HG03066 (cell line): ENCODE measurements around the gene CGB1.
"Not testable (repeated sequence)": the region's sequence is repeated elsewhere in the genome, so short reads cannot be mapped to it uniquely, and the experiment has no call there.

Source experiments
- ATAC-seq: cut with Tn5 transposase; IDR thresholded peaks from one replicate; pipeline ENCODE4 v1.9.1; 2021; ENCODE audit warnings: low read depth; ENCODE audit not compliant: unreplicated experiment

The CGB1 gene

DNA sequence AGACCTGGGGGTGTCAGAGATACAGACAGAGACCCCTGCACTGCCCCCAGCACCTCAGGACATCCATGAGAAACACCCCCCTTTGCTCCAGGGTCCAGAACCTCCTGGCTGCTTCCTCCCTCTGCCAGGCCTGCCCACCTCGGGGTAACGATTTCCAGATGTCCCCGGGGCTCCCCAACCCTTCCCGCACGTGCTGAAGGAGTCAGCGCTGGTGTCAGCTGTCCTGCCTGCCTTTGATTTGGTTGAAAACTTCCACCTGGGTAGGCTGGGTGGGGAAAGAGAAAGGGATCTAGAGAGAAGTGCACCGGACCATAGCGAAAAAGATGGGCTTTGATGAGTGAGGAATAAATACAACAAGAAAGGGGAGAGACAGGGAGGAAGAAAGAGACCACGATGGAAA is 22.4 kb upstream of the CGB1 start:
- ATAC-seq = no peak

DNA sequence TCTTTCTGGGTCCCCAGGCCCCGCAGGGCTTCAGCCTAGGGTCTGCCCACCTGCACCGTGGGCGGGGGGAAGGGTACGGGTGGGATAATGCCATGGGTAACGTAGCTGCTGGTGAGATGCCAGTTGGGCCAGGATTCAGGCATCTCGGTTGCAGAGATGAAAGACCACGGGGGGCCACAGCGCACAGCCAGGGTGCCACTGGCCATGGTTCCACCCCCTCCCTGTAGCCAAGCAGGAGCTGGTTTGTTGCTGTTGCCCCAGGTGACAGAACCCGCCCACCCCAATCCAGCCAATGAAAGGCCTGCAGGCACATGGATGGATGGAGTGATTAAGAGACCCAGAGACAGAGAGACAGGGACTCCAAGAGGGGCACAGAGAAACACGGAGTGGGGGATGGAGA is 21.9 kb upstream of the CGB1 start:
- ATAC-seq = no peak

DNA sequence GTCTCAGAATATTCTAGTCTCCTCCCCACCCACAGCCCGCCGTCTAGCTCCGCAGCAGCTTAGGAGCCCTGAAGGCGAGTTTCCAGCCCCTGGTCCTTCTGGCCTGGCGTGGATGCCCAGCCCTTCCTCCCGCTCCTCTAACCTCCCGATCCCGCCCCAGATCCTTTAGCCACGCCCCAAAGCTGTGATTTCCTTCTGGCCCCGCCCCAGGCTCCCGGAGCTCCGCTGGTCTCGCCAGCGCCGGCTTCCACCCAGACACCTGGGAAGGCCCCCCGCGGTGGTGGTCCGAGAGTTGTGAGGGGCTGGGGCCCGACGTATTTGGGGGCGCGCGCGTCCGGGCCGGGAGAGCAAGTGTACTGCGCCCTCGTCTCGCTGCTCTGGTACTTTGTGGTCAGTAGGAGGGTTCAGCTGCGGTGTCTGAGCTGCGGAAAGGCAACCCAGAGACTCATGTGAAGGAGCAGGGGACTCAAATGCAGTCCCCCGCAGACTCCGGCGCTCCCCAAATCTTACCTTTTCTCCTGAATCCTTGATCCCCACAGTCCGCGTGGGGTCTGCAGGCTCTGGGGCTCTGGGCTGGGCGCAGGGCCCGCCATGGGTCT is 21.0 kb upstream of the CGB1 start, which contains the start of gene CGB7:
Gene CGB7, minus strand, starts transcription at position 114 of the 599 bp plus-strand sequence. CDS start 2,374 bp downstream, outside the sequence.
- no peak for ATAC-seq

DNA sequence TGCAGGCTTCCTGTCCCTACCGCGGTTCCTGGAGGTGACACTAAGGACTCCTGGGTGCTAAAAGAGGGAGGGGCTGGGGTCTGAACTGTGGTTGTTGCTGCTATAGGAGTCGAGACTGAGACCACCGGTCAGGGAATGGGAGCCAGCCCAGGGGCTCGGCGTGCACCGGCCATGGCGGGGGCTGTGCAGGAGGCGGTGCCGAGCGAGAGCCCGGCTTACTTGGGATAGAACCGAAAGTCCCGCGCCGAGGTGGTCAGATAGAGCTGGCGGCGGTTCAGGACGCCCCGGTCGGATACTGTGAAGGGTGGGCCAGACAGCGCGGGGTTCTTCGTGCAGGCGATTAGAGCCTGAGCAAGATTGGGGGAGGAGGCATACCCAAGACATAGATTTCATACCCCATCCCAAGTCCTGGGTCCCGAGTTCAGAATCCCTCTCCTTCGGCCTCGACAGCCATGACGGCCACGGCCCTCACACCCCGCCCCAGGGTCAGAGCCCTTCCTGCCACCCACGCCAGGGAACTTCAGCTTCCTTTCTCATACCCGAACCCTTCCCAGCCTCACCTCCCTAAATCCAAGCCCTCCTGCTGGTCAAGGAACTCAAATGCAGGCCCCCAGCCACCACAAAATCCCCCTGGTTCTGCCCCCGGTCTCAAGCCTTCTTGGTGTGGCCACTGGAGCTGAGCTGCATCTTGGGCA is 20.4 kb upstream of the CGB1 start:
- ATAC-seq = not testable (repeated sequence)

DNA sequence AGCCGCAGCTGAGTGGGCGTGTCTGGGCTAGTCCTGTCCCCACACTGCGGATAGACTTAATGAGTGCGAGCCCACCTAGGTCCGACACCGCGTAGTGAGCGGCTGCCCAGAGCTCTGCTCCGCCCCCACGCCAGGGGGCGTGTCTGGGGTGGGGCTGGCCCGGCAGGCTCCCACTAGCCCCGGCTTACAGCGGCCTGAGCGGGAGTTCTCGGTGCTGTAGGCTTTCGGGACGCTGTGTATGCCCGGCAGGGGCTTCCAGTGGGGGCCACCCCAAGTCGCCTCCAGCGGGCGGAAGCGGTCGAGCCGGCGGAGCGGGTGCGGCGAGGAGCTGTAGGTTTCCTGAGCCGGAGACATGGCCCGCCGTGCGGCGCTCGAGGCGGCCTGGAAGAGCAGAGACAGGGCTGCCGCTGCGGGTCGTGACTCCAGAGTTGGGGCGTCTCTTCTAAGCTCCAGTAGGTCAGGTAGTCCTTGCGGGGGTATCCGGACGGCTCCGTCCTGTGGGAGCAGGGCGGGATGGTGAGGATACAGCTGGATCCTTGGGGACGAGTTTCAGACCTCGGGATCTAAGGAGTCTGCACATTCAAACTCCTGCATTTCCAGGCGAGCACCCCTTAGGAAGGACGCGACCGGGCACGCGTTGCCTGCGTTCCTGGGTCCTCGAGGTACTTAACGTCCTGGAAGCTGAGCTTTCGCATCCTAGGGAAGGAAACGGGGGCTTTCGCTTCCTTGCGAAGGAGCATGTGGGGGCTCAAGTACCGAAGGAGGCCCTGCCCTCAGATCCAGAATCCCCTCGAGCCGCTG is 19.6 kb upstream of the CGB1 start:
- no peak for ATAC-seq

DNA sequence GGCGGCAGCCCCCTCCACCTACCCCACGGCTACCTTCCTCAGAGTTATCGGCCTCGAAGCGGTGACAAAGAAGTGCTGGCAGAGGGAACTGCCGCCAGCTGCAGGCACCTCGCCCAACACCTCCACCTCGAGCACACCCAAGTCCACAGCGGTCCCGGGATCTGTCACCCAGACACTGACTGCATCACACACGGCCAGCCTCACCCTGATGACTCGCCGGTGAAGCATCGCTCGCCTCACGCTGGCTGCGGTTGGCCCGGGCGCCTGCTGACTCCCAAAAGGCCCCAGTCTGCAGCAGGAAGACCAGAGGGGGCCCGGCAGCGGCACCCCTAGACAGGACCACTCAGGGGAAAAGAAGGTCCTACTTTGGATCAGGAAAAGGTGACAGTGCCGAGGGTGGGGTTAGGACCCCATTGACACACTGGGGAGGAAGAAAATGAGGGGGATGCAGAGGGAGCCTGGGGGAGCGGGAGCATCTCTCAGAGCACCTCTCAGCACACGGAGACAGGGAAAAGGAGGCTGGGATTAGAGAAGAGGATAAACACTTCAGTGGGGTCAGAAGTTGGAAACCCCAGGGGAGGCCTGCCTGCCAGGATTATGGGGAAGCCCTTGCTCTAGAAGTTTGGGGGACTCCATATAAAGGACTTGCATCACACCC is 13.8 kb upstream of the CGB1 start:
- ATAC-seq = not testable (repeated sequence)

DNA sequence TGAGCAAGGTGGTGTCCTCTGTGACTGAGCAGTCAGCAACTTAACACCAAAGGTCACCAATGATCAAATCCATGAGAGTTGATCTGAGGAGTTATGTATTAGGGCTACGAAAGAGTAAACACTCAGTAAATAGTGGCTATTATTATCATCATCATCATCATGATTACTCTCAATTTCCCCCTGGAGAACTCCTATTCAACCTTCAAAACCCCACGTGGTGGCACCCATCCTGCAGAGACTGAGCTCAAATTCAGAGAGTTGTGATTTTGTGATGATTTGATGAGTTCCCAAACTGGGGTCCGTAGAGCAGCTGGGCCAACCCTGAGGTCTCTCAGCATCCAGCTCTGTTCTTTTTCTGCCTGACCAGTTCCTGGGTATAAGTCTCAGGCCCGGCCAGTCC is 13.1 kb upstream of the CGB1 start:
- ATAC-seq = not testable (repeated sequence)

DNA sequence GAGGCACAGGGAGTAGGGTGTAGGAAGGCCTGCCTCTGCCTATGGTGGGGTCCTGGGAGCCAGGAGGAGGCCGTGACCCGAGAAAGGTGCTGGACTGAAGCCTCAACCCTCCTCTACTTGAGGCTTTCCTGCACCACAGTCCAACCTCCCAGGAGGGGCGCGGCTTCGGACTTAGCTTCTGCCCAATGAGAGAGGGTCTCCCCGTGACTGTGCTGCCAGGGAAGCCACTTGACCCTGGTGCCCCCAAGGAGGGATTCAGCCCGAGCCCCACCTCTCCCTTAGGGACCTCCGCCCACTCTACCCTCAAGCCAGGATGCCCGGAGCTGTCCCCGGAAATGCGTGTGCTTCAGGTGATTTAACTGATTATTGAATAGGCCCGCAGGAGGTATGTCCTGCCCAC is 12.3 kb upstream of the CGB1 start, which contains the start of gene CGB8:
Gene CGB8, minus strand, starts transcription at position 101 of the 400 bp plus-strand sequence. CDS start 372 bp downstream, outside the sequence.
- ATAC-seq = not testable (repeated sequence)

DNA sequence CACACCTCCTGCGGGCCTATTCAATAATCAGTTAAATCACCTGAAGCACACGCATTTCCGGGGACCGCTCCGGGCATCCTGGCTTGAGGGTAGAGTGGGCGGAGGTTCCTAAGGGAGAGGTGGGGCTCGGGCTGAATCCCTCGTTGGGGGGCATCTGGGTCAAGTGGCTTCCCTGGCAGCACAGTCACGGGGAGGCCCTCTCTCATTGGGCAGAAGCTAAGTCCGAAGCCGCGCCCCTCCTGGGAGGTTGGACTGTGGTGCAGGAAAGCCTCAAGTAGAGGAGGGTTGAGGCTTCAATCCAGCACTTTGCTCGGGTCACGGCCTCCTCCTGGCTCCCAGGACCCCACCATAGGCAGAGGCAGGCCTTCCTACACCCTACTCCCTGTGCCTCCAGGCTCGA is 6.9 kb upstream of the CGB1 start, which contains the start of gene CGB5:
Gene CGB5, plus strand, starts transcription at position 301 of the 400 bp plus-strand sequence. CDS start 362 bp downstream, outside the sequence.
- ATAC-seq = not testable (repeated sequence)

DNA sequence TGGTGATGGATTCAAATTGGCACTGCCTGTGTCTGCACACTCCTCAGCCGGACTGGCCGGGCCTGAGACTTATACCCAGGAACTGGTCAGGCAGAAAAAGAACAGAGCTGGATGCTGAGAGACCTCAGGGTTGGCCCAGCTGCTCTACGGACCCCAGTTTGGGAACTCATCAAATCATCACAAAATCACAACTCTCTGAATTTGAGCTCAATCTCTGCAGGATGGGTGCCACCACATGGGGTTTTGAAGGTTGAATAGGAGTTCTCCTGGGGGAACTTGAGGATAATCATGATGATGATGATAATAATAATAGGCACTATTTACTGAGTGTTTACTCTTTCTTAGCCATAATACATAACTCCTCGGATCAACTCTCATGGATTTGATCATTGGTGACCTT is 6.0 kb upstream of the CGB1 start:
- ATAC-seq = not testable (repeated sequence)

DNA sequence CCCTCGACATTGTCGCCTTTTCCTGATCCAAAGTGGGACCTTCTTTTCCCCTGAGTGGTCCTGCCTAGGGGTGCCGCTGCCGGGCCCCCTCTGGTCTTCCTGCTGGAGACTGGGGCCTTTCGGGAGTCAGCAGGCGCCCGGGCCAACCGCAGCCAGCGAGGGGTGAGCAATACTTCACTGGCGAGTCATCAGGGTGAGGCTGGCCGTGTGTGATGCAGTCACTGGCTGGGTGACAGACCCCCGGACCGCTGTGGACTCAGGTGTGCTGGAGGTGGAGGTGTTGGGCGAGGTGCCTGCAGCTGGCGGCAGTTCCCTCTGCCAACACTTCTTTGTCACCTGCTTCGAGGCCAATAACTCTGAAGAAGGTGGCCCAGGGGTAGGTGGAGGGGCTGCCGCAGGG is 5.5 kb upstream of the CGB1 start:
- no peak for ATAC-seq

DNA sequence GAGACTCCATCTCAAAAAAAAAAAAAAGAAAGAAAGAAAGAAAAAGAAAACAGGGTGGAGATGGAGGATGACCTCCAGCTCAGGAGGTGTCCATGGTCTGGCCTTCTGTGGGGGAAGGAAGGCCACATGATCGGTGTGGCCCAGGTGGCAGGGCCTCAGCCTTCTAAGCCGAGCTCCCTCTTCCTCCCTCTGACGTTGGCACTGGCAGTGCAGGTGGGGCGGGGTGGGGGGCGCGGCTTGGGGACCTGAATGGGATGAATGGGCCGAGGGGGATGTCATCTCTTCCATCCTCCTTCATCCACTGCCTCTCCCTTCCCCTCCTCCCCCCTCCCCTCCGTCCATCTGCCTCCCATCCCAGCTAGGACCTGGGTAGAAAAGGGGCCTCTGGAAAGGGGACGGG is 3.0 kb upstream of the CGB1 start:
- not testable (repeated sequence) for ATAC-seq

DNA sequence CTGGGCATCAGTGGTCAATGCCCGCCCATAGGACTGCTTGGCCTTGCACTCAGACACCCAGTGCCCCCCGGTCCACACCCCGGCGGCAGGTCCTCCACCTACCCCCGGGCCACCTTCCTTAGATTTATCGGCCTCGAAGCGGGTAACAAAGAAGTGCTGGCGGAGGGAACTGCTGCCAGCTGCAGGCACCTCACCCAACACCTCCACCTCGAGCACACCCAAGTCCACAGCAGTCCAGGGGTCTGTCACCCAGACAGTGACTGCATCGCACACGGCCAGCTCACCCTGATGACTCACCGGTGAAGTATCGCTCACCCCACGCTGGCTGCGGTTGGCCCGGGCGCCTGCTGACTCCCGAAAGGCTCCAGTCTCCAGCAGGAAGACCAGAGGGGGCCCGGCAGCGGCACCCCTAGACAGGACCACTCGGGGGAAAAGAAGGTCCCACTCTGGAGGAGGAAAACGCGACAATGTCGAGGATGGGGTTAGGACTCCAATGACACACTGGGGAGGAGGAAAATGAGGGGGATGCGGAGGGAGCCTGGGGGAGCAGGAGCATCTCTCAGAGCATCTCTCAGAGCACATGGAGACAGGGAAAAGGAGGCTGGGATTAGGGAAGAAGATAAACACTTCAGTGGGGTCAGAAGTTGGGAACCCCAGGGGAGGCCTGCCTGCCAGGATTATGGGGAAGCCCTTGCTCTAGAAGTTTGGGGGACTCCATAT is 2.0 kb upstream of the CGB1 start:
- ATAC-seq = not testable (repeated sequence)

DNA sequence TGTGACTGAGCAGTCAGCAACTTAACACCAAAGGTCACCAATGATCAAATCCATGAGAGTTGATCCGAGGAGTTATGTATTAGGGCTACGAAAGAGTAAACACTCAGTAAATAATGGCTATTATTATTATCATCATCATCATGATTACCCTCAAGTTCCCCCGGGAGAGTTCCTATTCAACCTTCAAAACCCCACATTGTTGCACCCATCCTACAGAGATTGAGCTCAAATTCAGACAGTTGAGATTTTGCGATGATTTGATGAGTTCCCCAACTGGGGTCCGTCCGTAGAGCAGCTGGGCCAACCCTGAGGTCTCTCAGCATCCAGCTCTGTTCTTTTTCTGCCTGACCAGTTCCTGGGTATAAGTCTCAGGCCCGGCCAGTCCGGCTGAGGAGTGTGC is 1.4 kb upstream of the CGB1 start:
- ATAC-seq = not testable (repeated sequence)

DNA sequence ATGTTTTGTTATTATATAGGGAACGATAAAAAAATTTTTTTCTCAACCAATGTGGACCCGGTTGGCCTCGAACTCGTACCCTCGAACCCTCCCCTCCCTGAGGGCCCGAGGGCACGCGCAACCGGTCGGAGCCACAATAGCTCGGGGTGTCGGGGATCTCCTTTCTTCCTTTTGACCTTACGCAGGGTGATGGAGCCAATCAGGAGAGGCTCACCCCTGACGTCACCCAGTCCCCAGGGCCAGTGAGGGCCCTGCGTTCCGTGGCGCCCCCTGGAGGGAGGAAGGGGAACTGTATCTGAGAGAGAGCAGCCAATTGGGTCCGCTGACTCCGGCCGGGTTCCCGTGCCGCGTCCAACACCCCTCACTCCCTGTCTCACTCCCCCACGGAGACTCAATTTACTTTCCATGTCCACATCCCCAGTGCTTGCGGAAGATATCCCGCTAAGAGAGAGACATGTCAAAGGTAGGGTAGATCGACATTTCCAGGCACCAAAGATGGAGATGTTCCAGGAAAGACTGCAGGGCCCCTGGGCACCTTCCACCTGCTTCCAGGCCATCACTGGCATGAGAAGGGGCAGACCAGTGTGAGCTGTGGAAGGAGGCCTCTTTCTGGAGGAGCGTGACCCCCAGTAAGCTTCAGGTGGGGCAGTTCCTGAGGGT is 4.9 kb downstream of the CGB1 start, which contains the start of gene CGB2:
Gene CGB2, plus strand, starts transcription at position 249 of the 660 bp plus-strand sequence. Its CDS starts 206 bp downstream, at position 455.
- ATAC-seq = not testable (repeated sequence)

DNA sequence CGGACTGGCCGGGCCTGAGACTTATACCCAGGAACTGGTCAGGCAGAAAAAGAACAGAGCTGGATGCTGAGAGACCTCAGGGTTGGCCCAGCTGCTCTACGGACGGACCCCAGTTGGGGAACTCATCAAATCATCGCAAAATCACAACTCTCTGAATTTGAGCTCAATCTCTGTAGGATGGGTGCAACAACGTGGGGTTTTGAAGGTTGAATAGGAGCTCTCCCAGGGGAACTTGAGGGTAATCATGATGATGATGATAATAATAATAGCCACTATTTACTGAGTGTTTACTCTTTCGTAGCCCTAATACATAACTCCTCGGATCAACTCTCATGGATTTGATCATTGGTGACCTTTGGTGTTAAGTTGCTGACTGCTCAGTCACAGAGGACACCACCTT is 6.4 kb downstream of the CGB1 start:
- not testable (repeated sequence) for ATAC-seq

DNA sequence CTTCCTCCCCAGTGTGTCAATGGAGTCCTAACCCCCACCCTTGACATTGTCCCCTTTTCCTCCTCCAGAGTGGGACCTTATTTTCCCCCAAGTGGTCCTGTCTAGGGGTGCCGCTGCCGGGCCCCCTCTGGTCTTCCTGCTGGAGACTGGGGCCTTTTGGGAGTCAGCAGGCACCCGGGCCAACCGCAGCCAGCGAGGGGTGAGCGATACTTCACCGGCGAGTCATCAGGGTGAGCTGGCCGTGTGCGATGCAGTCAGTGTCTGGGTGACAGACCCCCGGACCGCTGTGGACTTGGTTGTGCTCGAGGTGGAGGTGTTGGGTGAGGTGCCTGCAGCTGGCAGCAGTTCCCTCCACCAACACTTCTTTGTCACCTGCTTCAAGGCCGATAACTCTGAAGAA is 6.9 kb downstream of the CGB1 start:
- not testable (repeated sequence) for ATAC-seq

DNA sequence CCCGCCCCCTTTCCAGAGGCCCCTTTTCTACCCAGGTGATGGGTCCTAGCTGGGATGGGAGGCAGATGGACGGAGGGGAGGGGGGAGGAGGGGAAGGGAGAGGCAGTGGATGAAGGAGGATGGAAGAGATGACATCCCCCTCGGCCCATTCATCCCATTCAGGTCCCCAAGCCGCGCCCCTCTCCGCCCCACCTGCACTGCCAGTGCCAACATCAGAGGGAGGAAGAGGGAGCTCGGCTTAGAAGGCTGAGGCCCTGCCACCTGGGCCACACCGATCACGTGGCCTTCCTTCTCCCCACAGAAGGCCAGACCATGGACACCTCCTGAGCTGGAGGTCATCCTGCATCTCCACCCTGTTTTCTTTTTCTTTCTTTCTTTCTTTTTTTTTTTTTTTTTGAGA is 8.0 kb downstream of the CGB1 start:
- not testable (repeated sequence) for ATAC-seq

DNA sequence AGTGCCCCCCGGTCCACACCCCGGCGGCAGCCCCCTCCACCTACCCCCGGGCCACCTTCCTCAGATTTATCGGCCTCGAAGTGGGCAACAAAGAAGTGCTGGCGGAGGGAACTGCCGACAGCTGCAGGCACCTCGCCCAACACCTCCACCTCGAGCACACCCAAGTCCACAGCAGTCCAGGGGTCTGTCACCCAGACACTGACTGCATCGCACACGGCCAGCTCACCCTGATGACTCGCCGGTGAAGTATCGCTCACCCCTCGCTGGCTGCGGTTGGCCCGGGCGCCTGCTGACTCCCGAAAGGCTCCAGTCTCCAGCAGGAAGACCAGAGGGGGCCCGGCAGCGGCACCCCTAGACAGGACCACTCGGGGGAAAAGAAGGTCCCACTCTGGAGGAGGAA is 11.1 kb downstream of the CGB1 start:
- not testable (repeated sequence) for ATAC-seq
